H9 (cell line): ENCODE measurements around the gene GNLY. TPM values are rescaled to one million over a fixed set of nuclear protein-coding genes. Genes with fewer than 3 reads are reported as not detected.

Source experiments
- DNase-seq: peaks from one replicate; pipeline ENCODE4 v3.0.0-alpha.2; 2017
- H2AFZ ChIP-seq: one replicate; pipeline ENCODE4 v1.6.1; 2013; ENCODE audit warnings: mild to moderate bottlenecking, low read length, control low read depth, moderate library complexity
- H2AK5ac ChIP-seq: 2 replicates; pipeline ENCODE4 v1.6.1; 2013; ENCODE audit warnings: low read length, control low read depth, mixed read lengths; ENCODE audit not compliant: insufficient read length
- H2BK120ac ChIP-seq: one replicate; pipeline ENCODE4 v1.6.1; 2013; ENCODE audit warnings: low read depth, mild to moderate bottlenecking, low read length, control low read depth, inconsistent platforms; ENCODE audit not compliant: poor library complexity, severe bottlenecking
- H2BK12ac ChIP-seq: 2 replicates; pipeline ENCODE4 v1.6.1; 2013; ENCODE audit warnings: low read length, control low read depth, mixed read lengths, low read depth; ENCODE audit not compliant: insufficient read length
- H2BK15ac ChIP-seq: 2 replicates; pipeline ENCODE4 v1.6.1; 2013; ENCODE audit warnings: low read depth, low read length, control low read depth
- H2BK20ac ChIP-seq: one replicate; pipeline ENCODE4 v1.6.1; 2013; ENCODE audit warnings: low read depth, mild to moderate bottlenecking, low read length, control low read depth, inconsistent platforms; ENCODE audit not compliant: poor library complexity, severe bottlenecking
- H2BK5ac ChIP-seq: 2 replicates; pipeline ENCODE4 v1.6.1; 2013; ENCODE audit warnings: low read length, control low read depth, mixed read lengths; ENCODE audit not compliant: insufficient read length
- H3K14ac ChIP-seq: 2 replicates; pipeline ENCODE4 v1.6.1; 2013; ENCODE audit warnings: low read length, control low read depth; ENCODE audit not compliant: insufficient read depth
- H3K18ac ChIP-seq: 2 replicates; pipeline ENCODE4 v1.6.1; 2013; ENCODE audit warnings: low read depth, mild to moderate bottlenecking, mixed read lengths, low read length, control low read depth; ENCODE audit not compliant: insufficient read length
- H3K23ac ChIP-seq: 2 replicates; pipeline ENCODE4 v1.6.1; 2013; ENCODE audit warnings: low read length, control low read depth, mixed read lengths, low read depth; ENCODE audit not compliant: insufficient read length
- H3K23me2 ChIP-seq: 2 replicates; pipeline ENCODE4 v1.6.1; 2013; ENCODE audit warnings: low read depth, mild to moderate bottlenecking, mixed read lengths, low read length, control low read depth; ENCODE audit not compliant: insufficient read length, poor library complexity, severe bottlenecking
- H3K27ac ChIP-seq: 2 replicates; pipeline ENCODE4 v1.5.1; 2013; ENCODE audit warnings: low read length, control low read depth, mixed read lengths, low read depth; ENCODE audit not compliant: insufficient read length
- H3K27me3 ChIP-seq: 2 replicates; pipeline ENCODE4 v1.6.1; 2013; ENCODE audit warnings: low read length, control low read depth, inconsistent platforms; ENCODE audit not compliant: insufficient read depth
- H3K4ac ChIP-seq: 2 replicates; pipeline ENCODE4 v1.6.1; 2013; ENCODE audit warnings: low read depth, mild to moderate bottlenecking, control low read depth, inconsistent platforms, low read length, moderate library complexity
- H3K4me1 ChIP-seq: 2 replicates; pipeline ENCODE4 v1.6.1; 2013; ENCODE audit warnings: low read length, control low read depth, inconsistent platforms; ENCODE audit not compliant: insufficient read depth
- H3K4me2 ChIP-seq: 2 replicates; pipeline ENCODE4 v1.6.1; 2013; ENCODE audit warnings: low read length, control low read depth, mixed read lengths; ENCODE audit not compliant: insufficient read length, insufficient read depth
- H3K56ac ChIP-seq: 2 replicates; pipeline ENCODE4 v1.6.1; 2013; ENCODE audit warnings: low read depth, mild to moderate bottlenecking, mixed read lengths, low read length, control low read depth; ENCODE audit not compliant: insufficient read length
- H3K79me1 ChIP-seq: 2 replicates; pipeline ENCODE4 v1.6.1; 2013; ENCODE audit warnings: low read depth, mild to moderate bottlenecking, moderate library complexity, low read length, control low read depth, inconsistent platforms; ENCODE audit not compliant: insufficient read depth, poor library complexity, severe bottlenecking
- H3K79me2 ChIP-seq: 2 replicates; pipeline ENCODE4 v1.6.1; 2013; ENCODE audit warnings: low read length, control low read depth, inconsistent platforms; ENCODE audit not compliant: insufficient read depth
- H3K9ac ChIP-seq: 2 replicates; pipeline ENCODE4 v1.6.1; 2013; ENCODE audit warnings: low read length, control low read depth, mixed read lengths; ENCODE audit not compliant: insufficient read length; ENCODE audit errors: extremely low read depth
- H3K9me3 ChIP-seq: one replicate; pipeline ENCODE4 v1.6.1; 2013; ENCODE audit warnings: low read depth, low read length, inconsistent platforms; ENCODE audit not compliant: control insufficient read depth
- H3T11ph ChIP-seq: one replicate; pipeline ENCODE4 v1.6.1; 2013; ENCODE audit warnings: mild to moderate bottlenecking, low read length, control low read depth, inconsistent platforms
- H4K20me1 ChIP-seq: one replicate; pipeline ENCODE4 v1.6.1; 2013; ENCODE audit not compliant: control insufficient read depth, insufficient read length, insufficient read depth
- H4K5ac ChIP-seq: 2 replicates; pipeline ENCODE4 v1.6.1; 2013; ENCODE audit warnings: low read depth, mild to moderate bottlenecking, mixed read lengths, low read length, control low read depth; ENCODE audit not compliant: insufficient read length
- H4K8ac ChIP-seq: replicated peaks from 2 replicates; pipeline ENCODE4 v1.6.1; 2013; ENCODE audit warnings: low read length, control low read depth, mixed read lengths, low read depth; ENCODE audit not compliant: insufficient read length
- H4K91ac ChIP-seq: 2 replicates; pipeline ENCODE4 v1.6.1; 2013; ENCODE audit warnings: low read depth, mild to moderate bottlenecking, moderate library complexity, mixed read lengths, low read length, control low read depth; ENCODE audit not compliant: insufficient read length
- H3K27ac Mint-ChIP-seq, 3 experiments: 2 replicates in 2 of 3; 3 replicates in 1 of 3; pipeline ENCODE4 v1.8.0; 2020 to 2021; ENCODE audit warnings: mixed read lengths in 3 of 3, mild to moderate bottlenecking in 1 of 3, moderate library complexity in 1 of 3
- H3K27me3 Mint-ChIP-seq: 2 replicates; pipeline ENCODE4 v1.8.0; 2021; ENCODE audit warnings: low read depth, mild to moderate bottlenecking, moderate library complexity, mixed read lengths
- H3K36me3 Mint-ChIP-seq, 3 experiments: 2 replicates in 2 of 3; 3 replicates in 1 of 3; pipeline ENCODE4 v1.8.0; 2020 to 2021; ENCODE audit warnings: low read depth in 3 of 3, mixed read lengths in 3 of 3; ENCODE audit not compliant: insufficient read depth in 1 of 3
- H3K4me1 Mint-ChIP-seq, 2 experiments: 2 replicates each; pipeline ENCODE4 v1.8.0; 2020; ENCODE audit warnings: mixed read lengths in 2 of 2
- H3K4me3 Mint-ChIP-seq, 2 experiments: 2 replicates in 1 of 2; 3 replicates in 1 of 2; pipeline ENCODE4 v1.8.0; 2020 to 2021; ENCODE audit warnings: mild to moderate bottlenecking in 2 of 2, mixed read lengths in 2 of 2, moderate library complexity in 1 of 2
- H3K9me3 Mint-ChIP-seq, 2 experiments: 2 replicates in 1 of 2; 3 replicates in 1 of 2; pipeline ENCODE4 v1.8.0; 2020; ENCODE audit warnings: mild to moderate bottlenecking in 2 of 2, mixed read lengths in 2 of 2, moderate library complexity in 1 of 2
- WGBS: extraction: QIAGEN DNeasy Blood & Tissue Kit; methylation state at CpG from one replicate; pipeline ENCODE4 v1.1.7; 2013; ENCODE audit warnings: missing lambda C conversion rate, low lambda C conversion rate, mixed read lengths; ENCODE audit not compliant: insufficient read length; ENCODE audit errors: extremely low coverage; 5-methylcytosine and 5-hydroxymethylcytosine counted together
- total RNA-seq: library from RNA; stranded (reverse); gene quantifications from 2 replicates; pipeline ENCODE4 v1.2.1, GENCODE V29; 2021
- TF ChIP-seq, protein P1 (sequence below): fragments of 200-600 bp; sonication (generic); conservative IDR thresholded peaks from 3 replicates; pipeline ENCODE4 v1.8.0; 2021; ENCODE audit warnings: antibody characterized with exemption, mild to moderate bottlenecking

The GNLY gene
- total RNA-seq, 1 experiment from 2014 or later = not detected

DNA sequence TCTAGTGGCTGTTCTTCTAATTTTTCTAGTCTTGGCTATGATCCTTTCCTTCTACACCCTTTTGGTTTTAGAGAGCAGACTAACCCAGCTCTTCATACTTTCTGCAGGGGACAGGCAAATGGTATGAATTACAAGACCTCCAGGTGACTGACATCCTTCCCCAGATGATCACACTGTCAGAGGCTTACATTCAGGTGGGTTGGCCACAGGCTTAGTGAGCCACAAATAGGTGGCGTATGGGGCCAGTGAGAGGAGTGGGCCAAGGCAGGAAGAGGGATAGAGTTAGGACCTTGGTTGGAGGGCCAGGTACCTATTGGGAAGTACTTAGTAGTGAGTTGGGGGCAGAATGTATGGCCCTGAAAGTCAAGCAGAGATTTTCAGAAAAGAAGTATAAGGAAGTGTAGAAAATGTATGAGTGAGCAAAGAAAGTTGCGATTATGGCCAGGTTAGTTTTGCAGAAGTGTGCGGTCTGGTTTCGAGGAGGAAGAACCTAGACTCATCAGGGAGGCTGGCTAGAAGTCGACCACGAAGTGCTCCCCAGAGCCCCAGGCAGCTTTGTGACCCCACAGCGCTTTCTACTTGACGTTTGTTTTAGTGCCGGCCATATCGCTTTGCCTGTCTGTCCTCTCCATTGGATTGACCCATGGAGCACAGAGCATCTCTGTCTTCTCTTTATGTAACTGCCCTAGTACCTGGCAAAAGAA lies 46.2 kb upstream of the GNLY start:
- no peak overlapping the region for H3K18ac ChIP-seq
- no peaks in the 10 kb centered on the region for H3K79me1 ChIP-seq
- no peaks in the 10 kb centered on the region for H4K20me1 ChIP-seq
- no peak overlapping the region for H2BK5ac ChIP-seq
- H3T11ph ChIP-seq = no peak overlapping the region
- H2AK5ac ChIP-seq = no peak overlapping the region
- no peak overlapping the region for H4K8ac ChIP-seq
- no peak overlapping the region for H2BK15ac ChIP-seq
- no peak overlapping the region for H2BK12ac ChIP-seq
- no peak overlapping the region for H3K9ac ChIP-seq
- H3K14ac ChIP-seq = no peak overlapping the region
- H3K27me3 ChIP-seq = no peaks in the 10 kb centered on the region
- Mint-ChIP-seq H3K9me3 (no peaks in the 10 kb centered on the region), H3K27me3 (no peaks in the 10 kb centered on the region; the same call in 1 of the 2 replicates), H3K36me3 (peaks cover 37 to 89% (median 77%) of the 10 kb centered on the region in 3 experiments; a peak in 6 of 7 replicates), H3K27ac (peak overlapping the region in 2 of 3 experiments; percentile 15 to 63; a peak in 3 of 7 replicates), H3K4me3 (no peak overlapping the region), H3K4me1 (no peaks in the 10 kb centered on the region)
- H3K27ac ChIP-seq = no peak overlapping the region
- no peaks in the 10 kb centered on the region for H3K23me2 ChIP-seq
- no peak overlapping the region for H3K56ac ChIP-seq
- no peaks in the 10 kb centered on the region for H3K9me3 ChIP-seq
- no peak overlapping the region for H3K4ac ChIP-seq
- TF ChIP-seq, protein P1, sequence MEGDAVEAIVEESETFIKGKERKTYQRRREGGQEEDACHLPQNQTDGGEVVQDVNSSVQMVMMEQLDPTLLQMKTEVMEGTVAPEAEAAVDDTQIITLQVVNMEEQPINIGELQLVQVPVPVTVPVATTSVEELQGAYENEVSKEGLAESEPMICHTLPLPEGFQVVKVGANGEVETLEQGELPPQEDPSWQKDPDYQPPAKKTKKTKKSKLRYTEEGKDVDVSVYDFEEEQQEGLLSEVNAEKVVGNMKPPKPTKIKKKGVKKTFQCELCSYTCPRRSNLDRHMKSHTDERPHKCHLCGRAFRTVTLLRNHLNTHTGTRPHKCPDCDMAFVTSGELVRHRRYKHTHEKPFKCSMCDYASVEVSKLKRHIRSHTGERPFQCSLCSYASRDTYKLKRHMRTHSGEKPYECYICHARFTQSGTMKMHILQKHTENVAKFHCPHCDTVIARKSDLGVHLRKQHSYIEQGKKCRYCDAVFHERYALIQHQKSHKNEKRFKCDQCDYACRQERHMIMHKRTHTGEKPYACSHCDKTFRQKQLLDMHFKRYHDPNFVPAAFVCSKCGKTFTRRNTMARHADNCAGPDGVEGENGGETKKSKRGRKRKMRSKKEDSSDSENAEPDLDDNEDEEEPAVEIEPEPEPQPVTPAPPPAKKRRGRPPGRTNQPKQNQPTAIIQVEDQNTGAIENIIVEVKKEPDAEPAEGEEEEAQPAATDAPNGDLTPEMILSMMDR = no peak
- no CpG with 5 or more reads among the region's 10 CpGs for WGBS
- H4K91ac ChIP-seq = no peak overlapping the region
- H2BK20ac ChIP-seq = no peak overlapping the region
- no peak overlapping the region for H3K23ac ChIP-seq
- H3K79me2 ChIP-seq = no peaks in the 10 kb centered on the region
- DNase-seq = no peak
- no peak overlapping the region for H3K4me2 ChIP-seq
- H4K5ac ChIP-seq = no peak overlapping the region
- no peaks in the 10 kb centered on the region for H3K4me1 ChIP-seq
- H2AFZ ChIP-seq = no peak overlapping the region
- no peak overlapping the region for H2BK120ac ChIP-seq
